ENCODE results near the gene DLX1. TPM values are rescaled to one million over a fixed set of nuclear protein-coding genes. Genes with fewer than 3 reads are reported as not detected.

Gene DLX1
- total and polyA plus RNA-seq, 9 of the 15 experiments (the other 6 are each of a cell fraction or from before 2014, with no cell fraction given) = 1.9 to 26.2 (median 9.6) TPM

- TF ChIP-seq ATF4 (CRISPR knock-in tag; IDR thresholded peaks at IDR 0.05) (no peak), SMAD3 (CRISPR knock-in tag; conservative IDR thresholded peaks at IDR 0.05) (no peak), NKRF (IDR thresholded peaks at IDR 0.05; ENCODE audit: borderline replicate concordance) (peak; percentile 54), E2F6 (IDR thresholded peaks at IDR 0.05; ENCODE audit: borderline replicate concordance in 1 of 2, extremely low read depth in 1 of 2, insufficient read depth in 1 of 2, insufficient read length in 1 of 2, low read depth in 1 of 2, low read length in 1 of 2, poor library complexity in 1 of 2, severe bottlenecking in 1 of 2) (peak; percentile 78 to 87), HNRNPLL (IDR thresholded peaks at IDR 0.05; ENCODE audit: low read depth, low read length, poor library complexity, severe bottlenecking) (peak; percentile 93), TOE1 (IDR thresholded peaks at IDR 0.05; ENCODE audit: borderline replicate concordance) (peak; percentile 62; the same call in 1 of the 2 replicates), TOE1 (CRISPR knock-in tag; IDR thresholded peaks at IDR 0.05; ENCODE audit: borderline replicate concordance, low read depth) (no peak; the same call in 1 of the 2 replicates), E2F4 (CRISPR knock-in tag; IDR thresholded peaks at IDR 0.05; ENCODE audit: low read depth) (0 out of 2 replicates have a peak, but pooled peaks have one; percentile 12), PCBP1 (IDR thresholded peaks at IDR 0.05; ENCODE audit: low read depth, low read length, poor library complexity, severe bottlenecking) (peak; percentile 96), ZNF79 (CRISPR knock-in tag; IDR thresholded peaks at IDR 0.05; ENCODE audit: low read depth) (no peak), L3MBTL2 (IDR thresholded peaks at IDR 0.05) (peak; percentile 91), ZNF699 (CRISPR knock-in tag; IDR thresholded peaks at IDR 0.05; ENCODE audit: insufficient replicate concordance) (no peak), EP400 (IDR thresholded peaks at IDR 0.05) (peak; percentile 86), FOXA3 (CRISPR knock-in tag; conservative IDR thresholded peaks at IDR 0.05 in 1 of 2, IDR thresholded peaks at IDR 0.05 in 1 of 2) (peak in 1 of 2 experiments; percentile 45; a peak in 1 of 4 replicates), DPF2 (IDR thresholded peaks at IDR 0.05) (peak; percentile 65), KDM2B (CRISPR knock-in tag; IDR thresholded peaks at IDR 0.05) (peak; percentile 89)
These were observed 455 bp upstream of the DLX1 start (continued) for GRCh38 chr2:172084645-172085459.

Measured in K562 (cell line).